ENCODE measurements around the gene ILDR1.

Gene ILDR1

GRCh38 chr3:122000936-122001605, 21.0 kb downstream of the ILDR1 start:
- no peak for DNase-seq (ENCODE audit: low spot score)
- no peak for TF ChIP-seq CTCF (IDR thresholded peaks at IDR 0.05)
- Histone ChIP-seq H3K27ac (no peak overlapping the region), H3K4me3 (no peak overlapping the region)

GRCh38 chr3:121999931-122000330, 22.1 kb downstream of the ILDR1 start:
- H3K27ac ChIP-seq, result no peak overlapping the region

GRCh38 chr3:121998611-121999473, 23.2 kb downstream of the ILDR1 start:
- Histone ChIP-seq H3K4me3 (no peak overlapping the region), H3K27ac (peak overlapping the region in 1 of 2 donors; percentile 49)
- no peak for DNase-seq (ENCODE audit: low spot score)
- no peak for TF ChIP-seq CTCF (IDR thresholded peaks at IDR 0.05)

More at GRCh38 chr3:121999931-122000330, 22.1 kb downstream of the ILDR1 start:
- no peak for DNase-seq (ENCODE audit: low spot score)
- TF ChIP-seq CTCF (IDR thresholded peaks at IDR 0.05), result no peak
- H3K4me3 ChIP-seq, result no peak overlapping the region

- peak overlapping the region in 1 of 2 donors; percentile 49 for H3K27ac ChIP-seq
- no peak for TF ChIP-seq CTCF (IDR thresholded peaks at IDR 0.05)
- no peak for DNase-seq (ENCODE audit: low spot score)
- H3K4me3 ChIP-seq, result no peak overlapping the region
Measured at GRCh38 chr3:121998030-121998580, 23.9 kb downstream of the ILDR1 start.

GRCh38 chr3:121997372-121997771, 24.7 kb downstream of the ILDR1 start:
- no peak for DNase-seq (ENCODE audit: low spot score)
- no peak overlapping the region for H3K4me3 ChIP-seq
- TF ChIP-seq CTCF (IDR thresholded peaks at IDR 0.05), result no peak
- H3K27ac ChIP-seq, result peak overlapping the region in 1 of 2 donors; percentile 18

GRCh38 chr3:121996441-121996840, 25.6 kb downstream of the ILDR1 start:
- H3K27ac ChIP-seq, result no peak overlapping the region

More at GRCh38 chr3:121996441-121996840, 25.6 kb downstream of the ILDR1 start:
- TF ChIP-seq CTCF (IDR thresholded peaks at IDR 0.05), result no peak
- DNase-seq (ENCODE audit: low spot score), result no peak
- H3K4me3 ChIP-seq, result no peak overlapping the region
